Right renal cortex interstitium (tissue), 3 donors: ENCODE results near the gene DYNLT2B. TPM values are rescaled to one million over a fixed set of nuclear protein-coding genes. Genes with fewer than 3 reads are reported as not detected.
"Not testable (repeated sequence)": the region's sequence is repeated elsewhere in the genome, so short reads cannot be mapped to it uniquely, and the experiment has no call there.

Experiments used
- DNase-seq, 3 donors: peaks; one replicate each; pipeline ENCODE4 v3.0.0-alpha.2; 2013; ENCODE audit warnings: low read depth in 3 of 3, low spot score in 2 of 3
- polyA plus RNA-seq, 3 donors: library from polyadenylated mRNA; unstranded; fragments of 120-200 nt; gene quantifications; one replicate each; pipeline ENCODE4 v1.2.1, GENCODE V29; 2013; ENCODE audit not compliant: insufficient read length in 3 of 3

Gene DYNLT2B
- polyA plus RNA-seq, 3 donors, result 30.8 to 32.3 (median 32.0) TPM

DNA sequence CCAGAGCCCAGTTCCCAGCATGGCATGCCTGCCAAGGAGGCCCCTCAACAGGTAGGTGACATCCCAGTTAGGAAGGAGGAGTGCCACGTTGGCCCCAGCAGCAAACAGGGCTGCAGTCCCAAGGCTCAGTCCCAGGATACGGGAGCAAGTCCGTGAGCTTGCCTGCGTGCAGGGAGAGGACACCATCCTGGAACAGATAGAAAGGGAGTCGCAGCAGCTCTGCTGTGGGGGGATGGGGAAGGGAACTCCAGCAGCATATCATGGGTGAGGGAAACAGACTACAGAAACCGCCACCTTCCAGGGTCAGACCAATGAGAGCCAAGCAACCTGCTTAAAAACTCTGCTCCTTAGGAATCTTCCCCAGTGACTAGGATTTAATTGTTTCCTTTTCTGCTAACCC is 9.4 kb upstream of the DYNLT2B start:
- no peak for DNase-seq

GRCh38 chr3:196326936-196327335 is 8.9 kb upstream of the DYNLT2B start:
- DNase-seq, result no peak

DNA sequence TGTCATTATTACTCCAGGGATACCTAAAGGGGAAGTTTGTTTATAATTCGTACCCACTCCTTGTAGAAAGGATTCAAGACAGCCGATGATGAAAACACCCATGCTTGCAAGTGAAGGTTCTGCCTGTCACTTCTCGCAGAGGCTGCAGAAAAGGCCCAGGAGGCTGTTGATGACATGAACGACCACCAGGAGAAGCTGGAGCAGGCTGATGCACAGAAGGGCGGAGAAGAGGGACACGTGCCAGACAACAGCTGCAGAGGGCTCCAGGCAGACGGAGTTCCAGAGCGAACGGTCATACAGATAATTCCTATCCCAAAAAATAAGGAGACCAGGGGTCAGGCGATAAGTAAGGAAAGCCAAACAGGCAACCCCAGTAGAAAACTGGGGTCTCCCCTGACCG is 5.7 kb upstream of the DYNLT2B start:
- peak in 1 of 3 donors; percentile 3 for DNase-seq

DNA sequence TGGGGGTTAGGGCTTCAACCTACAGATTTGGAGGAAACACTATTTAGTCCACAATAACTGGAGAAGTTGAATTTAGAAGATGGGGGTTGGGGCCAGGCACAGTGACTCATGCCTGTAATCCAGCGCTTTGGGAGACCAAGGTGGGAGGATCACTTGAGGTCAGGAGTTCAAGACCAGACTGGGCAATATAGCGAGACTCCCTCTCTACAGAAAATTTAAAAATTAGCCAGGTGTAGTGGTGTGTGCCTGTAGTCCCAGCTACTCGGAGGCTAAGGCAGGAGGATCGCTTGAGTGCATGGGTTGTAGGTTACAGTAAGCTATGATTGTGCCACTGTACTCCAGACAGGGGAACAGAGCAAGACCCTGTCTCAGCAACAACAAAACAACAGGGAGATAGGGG is 5.0 kb upstream of the DYNLT2B start:
- DNase-seq, result no peak

DNA sequence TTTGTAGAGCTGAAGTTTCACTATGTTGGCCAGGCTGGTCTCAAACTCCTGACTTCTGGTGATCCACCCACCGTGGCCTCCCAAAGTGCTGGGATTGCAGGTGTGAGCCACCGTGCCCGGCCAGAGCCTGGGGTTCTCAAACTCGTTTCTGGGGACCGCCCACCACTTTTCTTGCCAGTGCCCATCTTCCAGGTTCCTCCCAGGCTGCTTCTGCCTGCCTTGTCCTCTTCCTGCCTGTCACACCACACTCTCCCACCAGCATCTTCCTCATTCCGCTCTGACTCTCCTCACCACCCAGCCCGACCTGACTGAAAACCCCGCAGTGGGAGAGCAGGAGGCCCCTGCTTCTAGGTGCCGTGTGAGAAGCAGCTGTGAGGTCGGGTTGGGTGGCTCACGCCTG is 3.1 kb upstream of the DYNLT2B start:
- DNase-seq, result no peak

DNA sequence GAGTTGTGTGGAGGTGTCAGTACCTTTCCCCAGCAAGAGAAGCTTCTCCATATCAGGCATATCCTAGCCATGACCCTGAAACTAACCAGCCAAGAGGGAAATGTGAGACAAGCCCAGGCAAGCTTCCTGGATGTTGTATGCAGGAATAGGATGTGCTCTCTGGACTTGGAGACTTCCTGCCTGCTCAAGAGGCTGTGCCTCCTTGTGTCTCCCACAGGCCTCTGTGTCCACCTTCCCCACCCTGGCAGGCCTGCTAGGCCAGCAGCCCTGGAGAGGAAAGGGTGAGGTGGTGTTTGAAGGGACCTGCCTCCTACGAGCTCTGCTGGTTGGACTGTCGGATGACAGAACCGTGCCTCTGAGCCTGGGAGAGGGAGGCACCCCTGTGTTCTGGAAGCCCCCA is 2.1 kb upstream of the DYNLT2B start:
- DNase-seq, result no peak

DNA sequence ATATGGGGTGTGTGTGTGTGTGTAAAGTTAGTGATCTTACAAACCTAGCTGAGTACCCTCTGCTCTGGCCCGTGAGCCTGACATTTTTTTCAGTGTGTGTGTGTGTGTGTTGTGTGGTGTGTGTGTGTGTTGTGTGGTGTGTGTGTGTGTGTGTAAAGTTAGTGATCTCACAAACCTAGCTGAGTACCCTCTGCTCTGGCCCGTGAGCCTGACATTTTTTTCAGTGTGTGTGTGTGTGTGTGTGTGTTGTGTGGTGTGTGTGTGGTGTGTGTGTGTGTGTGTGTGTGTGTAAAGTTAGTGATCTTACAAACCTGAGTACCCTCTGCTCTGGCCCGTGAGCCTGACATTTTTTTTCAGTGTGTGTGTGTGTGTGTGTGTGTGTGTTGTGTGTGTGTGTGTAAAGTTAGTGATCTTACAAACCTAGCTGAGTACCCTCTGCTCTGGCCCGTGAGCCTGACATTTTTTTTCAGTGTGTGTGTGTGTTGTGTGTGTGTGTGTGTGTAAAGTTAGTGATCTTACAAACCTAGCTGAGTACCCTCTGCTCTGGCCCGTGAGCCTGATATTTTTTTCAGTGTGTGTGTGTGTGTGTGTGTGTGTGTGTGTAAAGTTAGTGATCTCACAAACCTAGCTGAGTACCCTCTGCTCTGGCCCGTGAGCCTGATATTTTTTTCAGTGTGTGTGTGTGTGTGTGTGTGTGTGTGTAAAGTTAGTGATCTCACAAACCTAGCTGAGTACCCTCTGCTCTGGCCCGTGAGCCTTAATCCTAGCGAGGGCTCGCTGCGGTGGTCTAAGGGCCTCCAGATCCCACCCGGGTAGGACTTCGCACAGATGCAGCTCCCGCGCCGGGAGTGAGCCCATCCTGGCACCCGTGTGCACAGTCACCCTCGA is 997 bp downstream of the DYNLT2B start:
- DNase-seq, result peak in 2 of 3 donors; percentile 33 to 37

DNA sequence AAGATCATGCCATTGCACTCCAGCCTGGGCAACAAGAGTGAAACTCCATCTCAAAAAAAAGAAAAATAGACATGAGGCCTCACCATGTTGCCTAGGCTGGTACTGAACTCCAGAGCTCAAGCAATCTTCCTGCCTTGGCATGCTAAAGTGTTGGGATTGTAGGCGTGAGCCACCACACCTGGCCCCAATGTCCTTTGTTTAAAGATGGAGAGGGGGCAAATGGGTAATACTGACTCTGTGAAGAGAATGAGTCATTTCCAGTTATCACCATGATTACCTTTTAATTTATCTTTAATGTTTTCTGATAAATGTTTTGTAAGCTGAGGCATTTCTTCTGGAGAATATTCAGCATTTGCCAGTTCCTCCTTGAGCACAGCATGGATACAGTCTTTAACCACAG is 2.2 kb downstream of the DYNLT2B start:
- no peak for DNase-seq

- DNase-seq, result no peak
These were observed 3.4 kb downstream of the DYNLT2B start for GRCh38 chr3:196314597-196314996.

DNA sequence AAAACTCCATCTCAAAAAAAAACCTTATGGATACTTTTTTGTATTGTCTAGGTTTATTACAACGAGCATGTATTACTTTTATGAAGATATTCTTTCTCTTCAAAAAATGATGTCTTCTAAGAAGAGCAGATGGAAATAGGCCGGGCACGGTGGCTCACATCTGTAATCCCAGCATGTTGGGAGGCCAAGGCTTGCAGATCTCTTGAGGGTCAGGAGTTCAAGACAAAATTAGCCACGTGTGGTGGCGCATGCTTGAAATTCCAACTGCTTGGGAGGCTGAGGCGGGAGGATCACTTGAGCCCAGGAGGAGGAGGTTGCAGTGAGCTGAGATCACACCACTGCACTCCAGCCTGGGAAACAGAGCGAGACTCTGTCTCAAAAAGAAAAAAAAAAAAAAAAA is 4.0 kb downstream of the DYNLT2B start:
- DNase-seq, result not testable (repeated sequence)

DNA sequence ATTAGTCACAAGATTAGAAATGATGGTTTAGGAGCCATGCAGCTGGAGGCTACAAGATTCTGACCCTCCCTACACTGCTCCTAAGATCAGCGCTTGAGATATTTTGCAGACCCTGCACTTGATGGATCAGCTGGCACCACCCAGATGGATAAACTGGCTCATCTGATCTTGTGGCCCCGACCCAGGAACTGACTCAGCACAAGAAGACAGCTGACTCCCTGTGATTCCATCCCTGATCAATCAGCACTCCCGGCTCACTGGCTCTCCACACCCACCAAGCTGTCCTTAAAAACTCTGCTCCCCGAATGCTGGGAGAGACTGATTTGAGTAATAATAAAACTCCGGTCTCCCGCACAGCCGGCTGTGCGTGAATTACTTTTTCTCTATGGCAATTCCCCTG is 15.1 kb downstream of the DYNLT2B start:
- not testable (repeated sequence) for DNase-seq

- DNase-seq, result not testable (repeated sequence)
These were observed 15.5 kb downstream of the DYNLT2B start for GRCh38 chr3:196302551-196302950.

- no peak for DNase-seq
These were observed 19.5 kb downstream of the DYNLT2B start for GRCh38 chr3:196298521-196298920.

DNA sequence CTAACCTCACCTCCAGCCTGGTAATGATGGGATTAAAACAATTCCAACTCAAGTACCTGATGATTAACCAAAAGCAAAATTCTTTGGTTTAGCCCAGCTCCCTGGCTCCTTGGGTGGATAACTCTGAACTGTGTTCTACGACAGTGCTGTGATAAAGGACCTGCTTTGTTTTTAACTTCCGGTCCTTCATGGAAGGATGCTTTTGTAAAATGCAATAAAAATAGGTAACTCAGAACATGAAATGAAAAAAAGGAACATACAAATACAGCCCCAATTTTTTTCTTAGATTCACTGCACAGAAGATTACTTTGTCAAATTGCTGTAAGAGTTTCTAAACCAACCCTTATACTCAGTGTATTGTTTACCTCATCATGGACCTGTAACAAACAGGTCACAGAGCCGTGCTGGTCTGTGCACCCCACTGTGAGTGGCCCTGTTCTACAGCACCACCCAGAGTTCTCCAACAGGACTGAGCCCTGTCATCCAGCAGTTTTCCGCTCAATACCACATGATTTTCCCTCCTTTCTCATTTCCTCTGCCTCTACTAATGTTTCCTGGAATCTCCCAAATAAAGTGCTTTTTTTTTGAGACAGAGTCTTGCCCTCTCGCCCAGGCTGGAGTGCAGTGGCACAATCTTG is 25.6 kb downstream of the DYNLT2B start:
- no peak for DNase-seq

- peak in 1 of 3 donors; percentile 17 for DNase-seq
These were observed 29.9 kb downstream of the DYNLT2B start for GRCh38 chr3:196288141-196288460.

GRCh38 chr3:196287440-196288140 is 30.4 kb downstream of the DYNLT2B start, which contains the start of gene PCYT1A:
TSS of gene PCYT1A (minus strand) at chr3:196287726. CDS start at chr3:196270531, 17,195 bp downstream.
- DNase-seq, result peak; percentile 85 to 92 (median 88)

- no peak for DNase-seq
These were observed 31.0 kb downstream of the DYNLT2B start for GRCh38 chr3:196287090-196287439.

DNA sequence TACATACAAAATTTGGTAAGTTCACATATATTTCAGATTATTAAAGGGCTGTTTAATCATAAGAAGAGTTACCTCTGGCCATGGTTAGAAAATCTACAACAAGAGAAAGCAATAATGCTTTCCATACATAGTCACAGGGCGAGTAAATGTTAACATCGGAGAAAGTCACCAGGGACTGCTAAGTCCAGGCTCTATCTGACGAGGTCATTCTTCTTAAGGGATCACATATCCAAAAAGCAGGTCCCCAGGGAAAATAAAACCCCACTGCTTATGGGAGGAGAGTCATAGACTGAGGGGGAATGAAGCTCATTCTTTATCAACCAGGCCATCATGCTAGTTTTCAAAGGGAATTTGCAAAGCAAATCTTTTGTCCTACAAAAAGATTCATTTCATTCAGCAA is 33.6 kb downstream of the DYNLT2B start:
- DNase-seq, result no peak

- no peak for DNase-seq
These were observed 36.1 kb downstream of the DYNLT2B start for GRCh38 chr3:196281962-196282361.

DNA sequence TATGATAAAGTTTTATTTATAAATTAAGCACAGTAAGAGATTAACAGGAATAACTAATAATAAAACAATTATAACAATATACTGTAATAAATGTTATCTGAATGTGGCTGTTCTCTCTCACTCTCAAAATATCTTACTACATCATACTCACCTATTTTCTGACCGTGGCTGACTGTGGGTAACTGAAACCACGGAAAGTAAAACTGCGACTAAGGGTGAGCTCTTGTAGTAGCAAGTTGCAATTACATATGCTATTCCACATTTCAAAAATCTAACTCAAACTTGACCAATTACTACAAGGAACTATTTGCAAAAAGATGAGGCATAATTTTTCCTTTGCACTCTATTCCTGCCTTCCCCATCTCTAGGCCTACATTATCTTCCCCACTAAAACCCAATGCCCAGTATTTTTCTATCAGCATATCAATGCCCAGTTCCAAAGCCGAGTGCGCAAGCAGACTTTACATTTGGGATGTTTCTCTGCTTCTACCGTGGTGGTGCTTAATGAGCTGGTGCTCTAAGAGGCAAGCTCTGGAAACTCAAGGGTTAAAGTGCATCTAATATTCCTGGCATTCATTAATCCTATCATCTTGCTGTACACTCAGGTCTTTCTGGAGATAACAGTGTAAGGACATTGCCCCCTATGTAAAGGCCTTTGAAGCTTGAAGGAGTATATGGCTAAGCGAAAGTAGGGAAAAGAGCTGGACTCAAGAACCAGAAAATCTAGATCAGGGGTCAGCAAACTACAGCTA is 37.2 kb downstream of the DYNLT2B start:
- no peak for DNase-seq

GRCh38 chr3:196275126-196275525 is 42.9 kb downstream of the DYNLT2B start:
- DNase-seq, result no peak
